Neural progenitor cell (in vitro differentiated cells): Measurements from ENCODE around the gene PRR7. TPM values are rescaled to one million over a fixed set of nuclear protein-coding genes. Genes with fewer than 3 reads are reported as not detected.

ENCODE experiments used
- DNase-seq: peaks from one replicate; pipeline ENCODE4 v3.0.0-alpha.2; 2016; ENCODE audit warnings: low spot score
- H2AFZ ChIP-seq: fragments of 200-600 bp; sonication (generic); replicated peaks from 2 replicates; pipeline ENCODE4 v1.6.1; 2016; ENCODE audit warnings: antibody characterized with exemption
- H3F3A ChIP-seq: fragments of 200-600 bp; sonication (generic); 2 replicates; pipeline ENCODE4 v1.6.1; 2016; ENCODE audit warnings: antibody characterized with exemption, low read depth
- H3K27ac ChIP-seq: fragments of 200-600 bp; sonication (generic); 2 replicates; pipeline ENCODE4 v1.5.1; 2016; ENCODE audit warnings: mild to moderate bottlenecking
- H3K27me3 ChIP-seq: fragments of 200-600 bp; sonication (generic); 2 replicates; pipeline ENCODE4 v1.6.1; 2016; ENCODE audit warnings: mild to moderate bottlenecking, moderate library complexity
- H3K36me3 ChIP-seq: fragments of 200-600 bp; sonication (generic); 2 replicates; pipeline ENCODE4 v1.5.1; 2016
- H3K4me1 ChIP-seq: fragments of 200-600 bp; sonication (generic); 2 replicates; pipeline ENCODE4 v1.6.1; 2016; ENCODE audit warnings: mixed run types
- H3K4me2 ChIP-seq: fragments of 200-600 bp; sonication (generic); 2 replicates; pipeline ENCODE4 v1.6.1; 2016
- H3K4me3 ChIP-seq: fragments of 200-600 bp; sonication (generic); 2 replicates; pipeline ENCODE4 v1.5.1; 2016
- H3K79me2 ChIP-seq: fragments of 200-600 bp; sonication (generic); 2 replicates; pipeline ENCODE4 v1.6.1; 2016; ENCODE audit warnings: low read depth
- H3K9ac ChIP-seq: fragments of 200-600 bp; sonication (generic); 2 replicates; pipeline ENCODE4 v1.6.1; 2016
- H3K9me3 ChIP-seq: fragments of 200-600 bp; sonication (generic); 2 replicates; pipeline ENCODE4 v1.5.1; 2016; ENCODE audit warnings: low read depth
- H4K20me1 ChIP-seq: fragments of 200-600 bp; sonication (generic); 2 replicates; pipeline ENCODE4 v1.6.1; 2016; ENCODE audit warnings: low read depth
- H3K27ac Mint-ChIP-seq: 3 replicates; pipeline ENCODE4 v1.8.0; 2021; ENCODE audit warnings: mixed read lengths
- H3K27me3 Mint-ChIP-seq: 2 replicates; pipeline ENCODE4 v1.8.0; 2022; ENCODE audit warnings: low read depth, mild to moderate bottlenecking, inconsistent platforms, moderate library complexity, mixed read lengths; ENCODE audit not compliant: insufficient read depth
- H3K36me3 Mint-ChIP-seq: 3 replicates; pipeline ENCODE4 v1.8.0; 2021; ENCODE audit warnings: mixed read lengths
- H3K4me1 Mint-ChIP-seq: 3 replicates; pipeline ENCODE4 v1.8.0; 2021; ENCODE audit warnings: mixed read lengths
- H3K4me3 Mint-ChIP-seq: 3 replicates; pipeline ENCODE4 v1.8.0; 2021; ENCODE audit warnings: mild to moderate bottlenecking, moderate library complexity, mixed read lengths
- H3K9me3 Mint-ChIP-seq: 3 replicates; pipeline ENCODE4 v1.8.0; 2020; ENCODE audit warnings: mixed read lengths
- CTCF ChIP-seq: fragments of 200-600 bp; sonication (generic); IDR thresholded peaks from 2 replicates; pipeline ENCODE4 v1.5.1; 2017; ENCODE audit warnings: antibody characterized with exemption, mild to moderate bottlenecking
- EZH2 ChIP-seq: fragments of 200-600 bp; sonication (generic); IDR thresholded peaks from 2 replicates; pipeline ENCODE4 v1.6.1; 2017; ENCODE audit warnings: antibody characterized with exemption, mild to moderate bottlenecking, moderate library complexity
- EZH2phosphoT487 ChIP-seq: fragments of 200-600 bp; sonication (generic); IDR thresholded peaks from 2 replicates; pipeline ENCODE4 v1.6.1; 2017; ENCODE audit warnings: antibody characterized with exemption
- total RNA-seq: library from RNA; depleted of rRNA; stranded (reverse); fragments of >200 nt; gene quantifications from 2 replicates; pipeline ENCODE4 v1.2.3, GENCODE V29; 2015; ENCODE audit warnings: low replicate concordance

PRR7 gene
- total RNA-seq, 1 donor from 2014 or later = 4.5 TPM

- Mint-ChIP-seq H3K9me3 (peaks cover 9% of the 10 kb centered on the region), H3K36me3 (peaks cover 40% of the 10 kb centered on the region), H3K27ac (peak overlapping the region; percentile 29), H3K4me3 (peak overlapping the region; percentile 66), H3K27me3 (peaks cover 22% of the 10 kb centered on the region), H3K4me1 (peaks cover 37% of the 10 kb centered on the region)
- TF ChIP-seq EZH2phosphoT487 = no peak
- no peak for TF ChIP-seq CTCF
- no peak for TF ChIP-seq EZH2
- Histone ChIP-seq H3K27ac (no peak overlapping the region), H3K4me1 (peaks cover 32% of the 10 kb centered on the region), H4K20me1 (peaks cover 52% of the 10 kb centered on the region), H3F3A (peaks cover 57% of the 10 kb centered on the region), H3K4me3 (no peak overlapping the region), H3K27me3 (no peaks in the 10 kb centered on the region), H2AFZ (no peak overlapping the region), H3K36me3 (peaks cover 14% of the 10 kb centered on the region), H3K4me2 (no peak overlapping the region), H3K9me3 (no peaks in the 10 kb centered on the region), H3K79me2 (peaks cover 80% of the 10 kb centered on the region), H3K9ac (no peak overlapping the region)
- no peak for DNase-seq
Observed at GRCh38 chr5:177468329-177468684, 21.7 kb downstream of the PRR7 start.

GRCh38 chr5:177468685-177469628, 22.3 kb downstream of the PRR7 start:
- Histone ChIP-seq H3K9me3 (no peaks in the 10 kb centered on the region), H3K4me1 (peaks cover 34% of the 10 kb centered on the region), H3K36me3 (peaks cover 11% of the 10 kb centered on the region), H3K79me2 (peaks cover 74% of the 10 kb centered on the region), H3K27me3 (no peaks in the 10 kb centered on the region), H3K4me3 (no peak overlapping the region), H3K27ac (peak overlapping the region; percentile 70), H4K20me1 (peaks cover 52% of the 10 kb centered on the region), H2AFZ (no peak overlapping the region), H3K9ac (no peak overlapping the region), H3F3A (peaks cover 53% of the 10 kb centered on the region), H3K4me2 (peak overlapping the region; percentile 99)
- Mint-ChIP-seq H3K27ac (peak overlapping the region; percentile 63), H3K27me3 (peaks cover 24% of the 10 kb centered on the region), H3K36me3 (peaks cover 36% of the 10 kb centered on the region), H3K9me3 (peaks cover 9% of the 10 kb centered on the region), H3K4me1 (peaks cover 39% of the 10 kb centered on the region), H3K4me3 (peak overlapping the region; percentile 77)
- no peak for TF ChIP-seq EZH2phosphoT487
- no peak for TF ChIP-seq CTCF
- TF ChIP-seq EZH2 = no peak
- peak; percentile 65 for DNase-seq

GRCh38 chr5:177469750-177470525, 23.3 kb downstream of the PRR7 start:
- H3K4me1 Mint-ChIP-seq = peaks cover 43% of the 10 kb centered on the region
- no peaks in the 10 kb centered on the region for H3K27me3 ChIP-seq
- H3K36me3 Mint-ChIP-seq = peaks cover 36% of the 10 kb centered on the region
- H3K4me3 ChIP-seq = peak overlapping the region; percentile 18
- H3K9me3 ChIP-seq = no peaks in the 10 kb centered on the region
- H3K4me2 ChIP-seq = peak overlapping the region; percentile 99
- H3K36me3 ChIP-seq = peaks cover 11% of the 10 kb centered on the region
- H2AFZ ChIP-seq = no peak overlapping the region
- peak overlapping the region; percentile 90 for H3K4me3 Mint-ChIP-seq
- peak overlapping the region; percentile 29 for H3K9ac ChIP-seq
- no peak for DNase-seq
- peaks cover 68% of the 10 kb centered on the region for H3K79me2 ChIP-seq
- peaks cover 25% of the 10 kb centered on the region for H3K27me3 Mint-ChIP-seq
- H3K4me1 ChIP-seq = peaks cover 38% of the 10 kb centered on the region
- H3K27ac Mint-ChIP-seq = peak overlapping the region; percentile 99
- peaks cover 9% of the 10 kb centered on the region for H3K9me3 Mint-ChIP-seq
- peaks cover 52% of the 10 kb centered on the region for H4K20me1 ChIP-seq
- H3F3A ChIP-seq = peaks cover 52% of the 10 kb centered on the region
- no peak for TF ChIP-seq CTCF
- no peak for TF ChIP-seq EZH2
- TF ChIP-seq EZH2phosphoT487 = no peak
- H3K27ac ChIP-seq = peak overlapping the region; percentile 70
